WTC11 (cell line): ENCODE results near the gene NKAIN2. TPM values are rescaled to one million over a fixed set of nuclear protein-coding genes. Genes with fewer than 3 reads are reported as not detected.

Experiments used
- ATAC-seq: fragments of 200-7000 bp; cut with Tn5 transposase; 2 replicates; pipeline ENCODE4 v1.10.0; 2021; ENCODE audit warnings: mild to moderate bottlenecking, moderate library complexity
- CTCF ChIA-PET: fragments of 300-600 bp; sonication (Branson Sonifier 250); formaldehyde crosslinking; loops from one replicate; lab custom pipeline; 2021; ENCODE audit warnings: antibody characterized with exemption; lab: Charles Lee
- POLR2A ChIA-PET: fragments of 350-600 bp; sonication (Branson Sonifier 250); formaldehyde crosslinking; loops from one replicate; lab custom pipeline; 2021; ENCODE audit warnings: antibody characterized with exemption; lab: Charles Lee
- DNase-seq: peaks from one replicate; pipeline ENCODE4 v3.0.0; 2021; ENCODE audit warnings: low spot score
- H3K27ac Mint-ChIP-seq: 2 replicates; pipeline ENCODE4 v1.8.0; 2021; ENCODE audit warnings: mixed read lengths
- H3K27me3 Mint-ChIP-seq: 2 replicates; pipeline ENCODE4 v1.8.0; 2021; ENCODE audit warnings: low read depth, mild to moderate bottlenecking, moderate library complexity, mixed read lengths
- H3K36me3 Mint-ChIP-seq: 2 replicates; pipeline ENCODE4 v1.8.0; 2021; ENCODE audit warnings: mixed read lengths
- H3K4me1 Mint-ChIP-seq: 2 replicates; pipeline ENCODE4 v1.8.0; 2022; ENCODE audit warnings: mixed read lengths
- H3K4me3 Mint-ChIP-seq: 2 replicates; pipeline ENCODE4 v1.8.0; 2021; ENCODE audit warnings: mild to moderate bottlenecking, moderate library complexity, mixed read lengths
- H3K9me3 Mint-ChIP-seq: 2 replicates; pipeline ENCODE4 v1.8.0; 2021; ENCODE audit warnings: mixed read lengths
- AR ChIP-seq: fragments of 250-450 bp; sonication (Bioruptor Pico); IDR thresholded peaks from 2 replicates; pipeline ENCODE4 v1.9.0; 2021; ENCODE audit warnings: mild to moderate bottlenecking
- E2F1 ChIP-seq: sonication (generic); formaldehyde crosslinking; IDR thresholded peaks from 2 replicates; pipeline ENCODE4 v1.8.0; 2022; ENCODE audit warnings: mild to moderate bottlenecking, missing genetic modification reagents
- E2F4 ChIP-seq: sonication (generic); formaldehyde crosslinking; IDR thresholded peaks from 2 replicates; pipeline ENCODE4 v1.8.1; 2022; ENCODE audit warnings: low read depth, mild to moderate bottlenecking, moderate library complexity, missing genetic modification reagents, borderline replicate concordance
- GRHL2 ChIP-seq: fragments of 250-450 bp; sonication (Bioruptor Pico); IDR thresholded peaks from 2 replicates; pipeline ENCODE4 v1.8.0; 2022; ENCODE audit warnings: mild to moderate bottlenecking, moderate library complexity; ENCODE audit not compliant: insufficient replicate concordance, severe bottlenecking
- MLX ChIP-seq: sonication (generic); formaldehyde crosslinking; IDR thresholded peaks from 2 replicates; pipeline ENCODE4 v1.8.1; 2023; ENCODE audit warnings: mild to moderate bottlenecking, missing genetic modification reagents, moderate library complexity
- NR3C1 ChIP-seq: sonication (generic); formaldehyde crosslinking; conservative IDR thresholded peaks from 2 replicates; pipeline ENCODE4 v1.8.1; 2023; ENCODE audit warnings: low read depth, mild to moderate bottlenecking, missing genetic modification reagents
- SOX15 ChIP-seq: fragments of 250-450 bp; sonication (Bioruptor Pico); IDR thresholded peaks from 2 replicates; pipeline ENCODE4 v1.9.0; 2021; ENCODE audit warnings: mild to moderate bottlenecking
- ZNF263 ChIP-seq: sonication (generic); formaldehyde crosslinking; IDR thresholded peaks from 2 replicates; pipeline ENCODE4 v1.8.1; 2022; ENCODE audit warnings: low read depth, mild to moderate bottlenecking, moderate library complexity, missing genetic modification reagents
- ZNF281 ChIP-seq: sonication (generic); formaldehyde crosslinking; IDR thresholded peaks from 2 replicates; pipeline ENCODE4 v1.8.0; 2023; ENCODE audit warnings: mild to moderate bottlenecking, missing genetic modification reagents
- ZNF317 ChIP-seq: sonication (generic); formaldehyde crosslinking; IDR thresholded peaks from 2 replicates; pipeline ENCODE4 v1.8.1; 2023; ENCODE audit warnings: low read depth, mild to moderate bottlenecking, moderate library complexity, missing genetic modification reagents, borderline replicate concordance
- total RNA-seq: library from RNA; stranded (reverse); gene quantifications from 3 replicates; pipeline ENCODE4 v1.2.3, GENCODE V29; 2021
- TF ChIP-seq, protein P1 (sequence below): sonication (generic); formaldehyde crosslinking; IDR thresholded peaks from 2 replicates; pipeline ENCODE4 v1.8.1; 2022; ENCODE audit warnings: missing genetic modification reagents, borderline replicate concordance
- TF ChIP-seq, protein P2 (sequence below): fragments of 250-450 bp; sonication (Bioruptor Pico); IDR thresholded peaks from 2 replicates; pipeline ENCODE4 v1.8.0; 2021; ENCODE audit warnings: mild to moderate bottlenecking
- TF ChIP-seq, protein P3 (sequence below): sonication (generic); formaldehyde crosslinking; IDR thresholded peaks from 2 replicates; pipeline ENCODE4 v1.8.1; 2023; ENCODE audit warnings: mild to moderate bottlenecking, missing genetic modification reagents, moderate library complexity

Gene NKAIN2
- total RNA-seq, 1 experiment from 2014 or later, result 0.33 TPM

GRCh38 chr6:124539096-124539495, 735.4 kb downstream of the NKAIN2 start (continued):
- TF ChIP-seq, protein P1, sequence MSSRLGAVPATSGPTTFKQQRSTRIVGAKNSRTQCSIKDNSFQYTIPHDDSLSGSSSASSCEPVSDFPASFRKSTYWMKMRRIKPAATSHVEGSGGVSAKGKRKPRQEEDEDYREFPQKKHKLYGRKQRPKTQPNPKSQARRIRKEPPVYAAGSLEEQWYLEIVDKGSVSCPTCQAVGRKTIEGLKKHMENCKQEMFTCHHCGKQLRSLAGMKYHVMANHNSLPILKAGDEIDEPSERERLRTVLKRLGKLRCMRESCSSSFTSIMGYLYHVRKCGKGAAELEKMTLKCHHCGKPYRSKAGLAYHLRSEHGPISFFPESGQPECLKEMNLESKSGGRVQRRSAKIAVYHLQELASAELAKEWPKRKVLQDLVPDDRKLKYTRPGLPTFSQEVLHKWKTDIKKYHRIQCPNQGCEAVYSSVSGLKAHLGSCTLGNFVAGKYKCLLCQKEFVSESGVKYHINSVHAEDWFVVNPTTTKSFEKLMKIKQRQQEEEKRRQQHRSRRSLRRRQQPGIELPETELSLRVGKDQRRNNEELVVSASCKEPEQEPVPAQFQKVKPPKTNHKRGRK (CRISPR knock-in tag), result no peak
- TF ChIP-seq ZNF281, result no peak
- TF ChIP-seq, protein P2, sequence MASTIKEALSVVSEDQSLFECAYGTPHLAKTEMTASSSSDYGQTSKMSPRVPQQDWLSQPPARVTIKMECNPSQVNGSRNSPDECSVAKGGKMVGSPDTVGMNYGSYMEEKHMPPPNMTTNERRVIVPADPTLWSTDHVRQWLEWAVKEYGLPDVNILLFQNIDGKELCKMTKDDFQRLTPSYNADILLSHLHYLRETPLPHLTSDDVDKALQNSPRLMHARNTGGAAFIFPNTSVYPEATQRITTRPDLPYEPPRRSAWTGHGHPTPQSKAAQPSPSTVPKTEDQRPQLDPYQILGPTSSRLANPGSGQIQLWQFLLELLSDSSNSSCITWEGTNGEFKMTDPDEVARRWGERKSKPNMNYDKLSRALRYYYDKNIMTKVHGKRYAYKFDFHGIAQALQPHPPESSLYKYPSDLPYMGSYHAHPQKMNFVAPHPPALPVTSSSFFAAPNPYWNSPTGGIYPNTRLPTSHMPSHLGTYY (CRISPR knock-in tag), result no peak
- no peak for TF ChIP-seq SOX15 (CRISPR knock-in tag)

- ChIA-PET CTCF (no interaction called here), POLR2A (no interaction called here)
- ATAC-seq, result no peak
- TF ChIP-seq AR, result no peak
- TF ChIP-seq, protein P2 (CRISPR knock-in tag), result no peak
- no peak for TF ChIP-seq GRHL2 (CRISPR knock-in tag)
- TF ChIP-seq, protein P3, sequence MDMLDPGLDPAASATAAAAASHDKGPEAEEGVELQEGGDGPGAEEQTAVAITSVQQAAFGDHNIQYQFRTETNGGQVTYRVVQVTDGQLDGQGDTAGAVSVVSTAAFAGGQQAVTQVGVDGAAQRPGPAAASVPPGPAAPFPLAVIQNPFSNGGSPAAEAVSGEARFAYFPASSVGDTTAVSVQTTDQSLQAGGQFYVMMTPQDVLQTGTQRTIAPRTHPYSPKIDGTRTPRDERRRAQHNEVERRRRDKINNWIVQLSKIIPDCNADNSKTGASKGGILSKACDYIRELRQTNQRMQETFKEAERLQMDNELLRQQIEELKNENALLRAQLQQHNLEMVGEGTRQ (CRISPR knock-in tag), result no peak
- no peak for TF ChIP-seq E2F4 (CRISPR knock-in tag)
- Mint-ChIP-seq H3K9me3 (no peaks in the 10 kb centered on the region), H3K27me3 (no peaks in the 10 kb centered on the region), H3K36me3 (no peaks in the 10 kb centered on the region), H3K4me3 (no peak overlapping the region), H3K27ac (no peak overlapping the region), H3K4me1 (peaks cover 5% of the 10 kb centered on the region)
- no peak for DNase-seq
Measured at GRCh38 chr6:124541573-124541972, 737.9 kb downstream of the NKAIN2 start.

DNA sequence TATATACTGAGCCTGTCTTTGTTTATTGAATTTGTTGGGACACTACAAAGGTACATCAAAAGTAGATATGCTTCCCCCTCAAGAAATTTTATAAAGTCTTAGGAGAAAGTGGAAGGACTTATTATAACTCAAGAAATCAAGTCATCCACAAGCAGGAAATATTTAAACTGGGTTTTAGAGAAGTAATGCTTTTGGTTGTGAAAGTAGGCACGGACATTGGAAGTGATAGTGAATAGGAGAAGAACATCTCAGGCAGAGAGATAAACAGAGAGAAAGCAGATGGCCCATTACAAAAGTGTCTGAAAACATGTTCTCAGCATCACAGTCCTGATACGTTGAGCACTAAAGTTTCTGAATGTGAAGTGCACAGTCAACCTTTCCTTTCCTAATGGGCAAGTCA, 742.9 kb downstream of the NKAIN2 start:
- TF ChIP-seq E2F1 (no peak), NR3C1 (CRISPR knock-in tag) (no peak), ZNF263 (CRISPR knock-in tag) (no peak), ZNF317 (CRISPR knock-in tag) (no peak), MLX (CRISPR knock-in tag) (no peak)
- ATAC-seq (no peak), DNase-seq (no peak)
- Mint-ChIP-seq H3K9me3 (peaks cover 8% of the 10 kb centered on the region; the same call in 1 of the 2 replicates), H3K27me3 (no peaks in the 10 kb centered on the region), H3K27ac (no peak overlapping the region), H3K36me3 (no peaks in the 10 kb centered on the region), H3K4me1 (no peaks in the 10 kb centered on the region), H3K4me3 (no peak overlapping the region)
- CTCF ChIA-PET, result no interaction called here
- POLR2A ChIA-PET, result no interaction called here
